SU-DHL-6 (cell line): ENCODE data around the gene BMP7.

ENCODE experiments used
- H2AFZ ChIP-seq: fragments of 200-600 bp; sonication (generic); 2 replicates; pipeline ENCODE4 v1.6.1; 2014; ENCODE audit warnings: low read depth, mild to moderate bottlenecking, moderate library complexity, mixed read lengths, antibody characterized with exemption, low read length; ENCODE audit not compliant: severe bottlenecking
- H3F3A ChIP-seq: fragments of 200-600 bp; shearing (Covaris generic); 2 replicates; pipeline ENCODE4 v1.6.0; 2016; ENCODE audit warnings: antibody characterized with exemption, mild to moderate bottlenecking; ENCODE audit not compliant: insufficient read depth
- H3K27ac ChIP-seq: fragments of 200-600 bp; sonication (generic); 2 replicates; pipeline ENCODE4 v1.5.1; 2016; ENCODE audit warnings: low read depth, mild to moderate bottlenecking, low read length, moderate library complexity, mixed read lengths
- H3K27me3 ChIP-seq: fragments of 200-600 bp; sonication (generic), shearing (Covaris generic); 2 replicates; pipeline ENCODE4 v1.6.0; 2014; ENCODE audit warnings: mild to moderate bottlenecking, low read length
- H3K36me3 ChIP-seq: fragments of 200-600 bp; sonication (generic); 2 replicates; pipeline ENCODE4 v1.6.1; 2014; ENCODE audit warnings: mild to moderate bottlenecking, low read length, mixed read lengths
- H3K4me2 ChIP-seq: fragments of 300-600, 200-600 bp; shearing (Covaris generic), sonication (generic); 2 replicates; pipeline ENCODE4 v1.6.0; 2014; ENCODE audit warnings: low read length, low read depth, mild to moderate bottlenecking; ENCODE audit not compliant: poor library complexity, severe bottlenecking
- H3K4me3 ChIP-seq: fragments of 200-600 bp; sonication (generic); 2 replicates; pipeline ENCODE4 v1.5.1; 2014; ENCODE audit warnings: antibody characterized with exemption, low read length, mild to moderate bottlenecking, mixed read lengths; ENCODE audit not compliant: insufficient read depth, poor library complexity, severe bottlenecking
- H3K79me2 ChIP-seq: fragments of 200-600 bp; sonication (generic); 2 replicates; pipeline ENCODE4 v1.6.1; 2014; ENCODE audit warnings: mild to moderate bottlenecking, low read length, moderate library complexity; ENCODE audit not compliant: insufficient read depth
- H3K9ac ChIP-seq: fragments of 200-600 bp; sonication (generic); 2 replicates; pipeline ENCODE4 v1.7.0; 2014; ENCODE audit warnings: mild to moderate bottlenecking, low read length
- H3K9me2 ChIP-seq: fragments of 200-600 bp; sonication (generic); replicated peaks from 2 replicates; pipeline ENCODE4 v1.6.1; 2014; ENCODE audit warnings: low read length; ENCODE audit not compliant: insufficient read depth
- H3K9me3 ChIP-seq: fragments of 200-600 bp; sonication (generic); 2 replicates; pipeline ENCODE4 v1.6.1; 2014; ENCODE audit warnings: low read length, mixed read lengths; ENCODE audit not compliant: insufficient read depth
- H4K20me1 ChIP-seq: fragments of 200-600 bp; sonication (generic); 2 replicates; pipeline ENCODE4 v1.6.1; 2014; ENCODE audit warnings: low read depth, mild to moderate bottlenecking, antibody characterized with exemption, low read length, moderate library complexity, mixed read lengths
- CTCF ChIP-seq: fragments of 200-600 bp; sonication (generic); IDR thresholded peaks from one replicate; pipeline ENCODE4 v1.5.1; 2017; ENCODE audit warnings: antibody characterized with exemption, mild to moderate bottlenecking, low read length, moderate library complexity; ENCODE audit not compliant: insufficient read depth, poor library complexity, severe bottlenecking
- EZH2phosphoT487 ChIP-seq: fragments of 200-600 bp; sonication (generic), shearing (Covaris generic); conservative IDR thresholded peaks from 2 replicates; pipeline ENCODE4 v1.6.1; 2018; ENCODE audit warnings: mild to moderate bottlenecking, antibody characterized with exemption, low read length, moderate library complexity, mixed read lengths

Gene BMP7

DNA sequence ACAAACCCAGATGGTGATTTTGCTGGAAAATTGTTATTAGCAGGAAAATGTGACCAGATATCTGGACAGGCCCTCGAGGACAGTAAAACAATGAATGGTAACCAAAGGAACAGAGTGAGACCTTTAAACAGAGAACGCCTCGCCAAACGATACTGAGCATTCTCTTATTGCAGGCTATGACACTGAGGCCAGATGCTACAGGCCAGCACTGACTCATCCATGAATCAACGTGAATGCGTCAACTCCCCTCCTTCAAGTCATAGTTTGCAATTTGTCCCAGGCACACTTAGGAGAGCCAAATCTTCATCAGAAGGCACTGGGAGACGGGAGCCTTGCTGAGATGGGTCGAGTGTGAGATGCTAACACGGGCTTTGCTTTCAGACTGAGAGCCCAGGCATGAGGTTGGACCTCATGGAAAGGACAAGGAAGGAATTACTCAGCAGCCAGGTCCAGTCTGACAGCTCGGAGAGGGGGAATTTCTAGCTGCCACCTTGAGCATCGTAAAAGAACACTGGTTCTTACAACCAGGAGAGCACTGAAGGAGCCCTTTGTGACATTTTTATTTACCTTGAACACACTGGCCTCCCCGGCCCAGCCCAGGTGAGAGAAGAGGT is 60.7 kb downstream of the BMP7 start:
- Histone ChIP-seq H3K4me3 (no peak overlapping the region), H3K79me2 (peaks cover 69% of the 10 kb centered on the region), H2AFZ (no peak overlapping the region), H3K9ac (no peak overlapping the region), H3K4me2 (no peak overlapping the region), H3K9me3 (no peaks in the 10 kb centered on the region), H3K27ac (no peak overlapping the region), H3K36me3 (peaks cover 25% of the 10 kb centered on the region), H3F3A (no peaks in the 10 kb centered on the region), H3K9me2 (no peaks in the 10 kb centered on the region), H4K20me1 (no peaks in the 10 kb centered on the region; the same call in 1 of the 2 replicates), H3K27me3 (no peaks in the 10 kb centered on the region)
- no peak for TF ChIP-seq CTCF
- TF ChIP-seq EZH2phosphoT487, result no peak

DNA sequence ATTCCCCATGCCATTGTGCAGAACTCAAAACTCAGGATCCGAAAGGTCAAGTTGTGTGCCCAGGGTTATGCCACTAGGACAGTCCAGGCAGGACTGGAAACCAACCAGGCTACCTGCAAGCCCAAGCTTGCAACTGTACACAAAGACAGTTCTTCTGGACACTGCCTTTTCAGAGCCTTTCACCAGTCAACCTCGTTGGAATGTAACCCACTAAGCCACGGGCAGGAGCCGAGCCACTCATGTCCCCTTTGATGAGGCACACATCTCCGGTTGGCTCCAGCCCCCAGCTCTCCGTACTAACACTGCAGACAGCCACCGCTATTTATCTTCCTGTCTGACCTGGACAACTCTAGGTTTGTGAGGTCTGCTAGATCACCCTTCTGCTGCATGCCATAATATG is 62.5 kb downstream of the BMP7 start:
- TF ChIP-seq EZH2phosphoT487, result no peak
- TF ChIP-seq CTCF, result no peak
- Histone ChIP-seq H3K36me3 (peaks cover 25% of the 10 kb centered on the region), H3K9me2 (no peaks in the 10 kb centered on the region), H3K9ac (no peak overlapping the region), H3K27me3 (no peaks in the 10 kb centered on the region), H3F3A (no peaks in the 10 kb centered on the region), H3K79me2 (peaks cover 66% of the 10 kb centered on the region), H3K27ac (no peak overlapping the region), H3K4me2 (no peak overlapping the region), H3K4me3 (no peak overlapping the region), H2AFZ (no peak overlapping the region), H3K9me3 (no peaks in the 10 kb centered on the region), H4K20me1 (no peaks in the 10 kb centered on the region; the same call in 1 of the 2 replicates)

GRCh38 chr20:57203204-57203603 is 63.2 kb downstream of the BMP7 start:
- Histone ChIP-seq H3K27me3 (no peaks in the 10 kb centered on the region), H3K27ac (no peak overlapping the region), H3K4me2 (no peak overlapping the region), H3F3A (no peaks in the 10 kb centered on the region), H3K9me3 (no peaks in the 10 kb centered on the region), H4K20me1 (no peaks in the 10 kb centered on the region; the same call in 1 of the 2 replicates), H3K79me2 (peaks cover 58% of the 10 kb centered on the region), H3K9me2 (no peaks in the 10 kb centered on the region), H3K9ac (no peak overlapping the region), H2AFZ (no peak overlapping the region), H3K36me3 (peaks cover 19% of the 10 kb centered on the region), H3K4me3 (no peak overlapping the region)
- TF ChIP-seq CTCF (no peak), EZH2phosphoT487 (no peak)
